Keratinocyte (primary cell): Measurements from ENCODE around the gene NLRP10. TPM values are rescaled to one million over a fixed set of nuclear protein-coding genes. Genes with fewer than 3 reads are reported as not detected.

Experiments
- DNase-seq: peaks from one replicate; pipeline ENCODE4 v3.0.0-alpha.2; 2011; ENCODE audit warnings: low read depth, missing footprints, low spot score
- FAIRE-seq: peaks from 2 replicates; lab custom pipeline; 2011; peaks lifted over from hg19 to GRCh38; lab: Jason Lieb, UNC
- H2AFZ ChIP-seq: 2 replicates; pipeline ENCODE4 v1.6.0; 2012; ENCODE audit warnings: low read length, control low read depth, inconsistent platforms; ENCODE audit not compliant: control insufficient read depth
- H3K27ac ChIP-seq: 2 replicates; pipeline ENCODE4 v1.5.1; 2011; ENCODE audit warnings: low read length; ENCODE audit not compliant: control insufficient read depth, insufficient read depth
- H3K27me3 ChIP-seq: 3 replicates; pipeline ENCODE4 v1.6.0; 2011; ENCODE audit warnings: low read length; ENCODE audit not compliant: control insufficient read depth, insufficient read depth; ENCODE audit errors: extremely low read depth
- H3K36me3 ChIP-seq, 2 experiments: 2 replicates in 1 of 2; 3 replicates in 1 of 2; pipeline ENCODE4 v1.5.1; 2011; ENCODE audit warnings: low read length in 2 of 2, mild to moderate bottlenecking in 1 of 2; ENCODE audit not compliant: control insufficient read depth in 2 of 2, insufficient read depth in 2 of 2; ENCODE audit errors: extremely low read depth in 1 of 2
- H3K4me1 ChIP-seq: 3 replicates; pipeline ENCODE4 v1.5.1; 2011; ENCODE audit warnings: low read length; ENCODE audit not compliant: control insufficient read depth, insufficient read depth; ENCODE audit errors: extremely low read depth
- H3K4me2 ChIP-seq: 3 replicates; pipeline ENCODE4 v1.6.0; 2011; ENCODE audit warnings: low read depth, low read length; ENCODE audit not compliant: control insufficient read depth, insufficient read depth; ENCODE audit errors: extremely low read depth
- H3K4me3 ChIP-seq, 3 experiments: fragments of 200-600 bp in 1 of 3; sonication (generic) in 1 of 3; 2 replicates in 2 of 3; 3 replicates in 1 of 3; pipeline ENCODE4 v1.5.1; 2011 to 2016; ENCODE audit warnings: low read length in 3 of 3, mild to moderate bottlenecking in 3 of 3, control low read depth in 2 of 3, inconsistent platforms in 1 of 3, low read depth in 1 of 3, mixed read lengths in 1 of 3, mixed run types in 1 of 3, moderate library complexity in 1 of 3; ENCODE audit not compliant: control insufficient read depth in 2 of 3, insufficient read depth in 2 of 3; ENCODE audit errors: extremely low read depth in 1 of 3
- H3K79me2 ChIP-seq: 2 replicates; pipeline ENCODE4 v1.6.0; 2012; ENCODE audit warnings: low read length; ENCODE audit not compliant: control insufficient read depth, insufficient read depth
- H3K9ac ChIP-seq: 3 replicates; pipeline ENCODE4 v1.6.0; 2011; ENCODE audit warnings: low read length; ENCODE audit not compliant: control insufficient read depth, insufficient read depth; ENCODE audit errors: extremely low read depth
- H3K9me1 ChIP-seq: 3 replicates; pipeline ENCODE4 v1.6.0; 2011; ENCODE audit warnings: low read length; ENCODE audit not compliant: control insufficient read depth, insufficient read depth; ENCODE audit errors: extremely low read depth
- H3K9me3 ChIP-seq: 2 replicates; pipeline ENCODE4 v1.5.1; 2012; ENCODE audit warnings: low read depth, low read length; ENCODE audit not compliant: control insufficient read depth
- H4K20me1 ChIP-seq: 3 replicates; pipeline ENCODE4 v1.6.0; 2011; ENCODE audit warnings: low read length; ENCODE audit not compliant: control insufficient read depth, insufficient read depth; ENCODE audit errors: extremely low read depth
- EZH2 ChIP-seq: IDR thresholded peaks from one replicate; pipeline ENCODE4 v1.6.1; 2012; ENCODE audit warnings: inconsistent platforms, mild to moderate bottlenecking, low read length, moderate library complexity
- dilution Hi-C: fragments of 300-500 bp; cut with MboI; formaldehyde crosslinking; loops from one replicate; pipeline ENCODE4 v1.7.0; 2020; ENCODE audit warnings: low sequenced_read_pairs; ENCODE audit not compliant: extremely low pct_ligation_motif_present
- polyA minus RNA-seq, 3 experiments: library from RNA; depleted of rRNA, polyadenylated mRNA; stranded (reverse); fragments of >200 nt; gene quantifications; 1 replicate in 1 of 3; 2 replicates in 1 of 3; 3 replicates in 1 of 3; pipeline ENCODE4 v1.2.3, GENCODE V29; 2011
- polyA plus RNA-seq, 5 experiments: library from polyadenylated mRNA; depleted of rRNA in 3 of 5; stranded (reverse) in 3 of 5; stranded (forward) in 1 of 5; unstranded in 1 of 5; fragments of >200 nt; gene quantifications; 1 replicate in 1 of 5; 2 replicates in 3 of 5; 3 replicates in 1 of 5; pipeline versions ENCODE4 v1.2.1 to v1.2.3, GENCODE V29; 2011 to 2012; ENCODE audit warnings: missing spikeins in 2 of 5, low read depth in 1 of 5, low replicate concordance in 1 of 5
- TF ChIP-seq, protein P1 (sequence below), 3 experiments: IDR thresholded peaks in 1 of 3; conservative IDR thresholded peaks in 1 of 3; optimal IDR thresholded peaks in 1 of 3; 2 replicates in 2 of 3; 3 replicates in 1 of 3; pipeline versions ENCODE3 to v1.5.1; 2011; ENCODE audit warnings: low read length in 3 of 3, mild to moderate bottlenecking in 3 of 3, moderate library complexity in 2 of 3, control low read depth in 1 of 3, inconsistent platforms in 1 of 3; ENCODE audit not compliant: insufficient read depth in 2 of 3; ENCODE audit errors: extremely low read depth in 1 of 3

NLRP10 gene, protein sequence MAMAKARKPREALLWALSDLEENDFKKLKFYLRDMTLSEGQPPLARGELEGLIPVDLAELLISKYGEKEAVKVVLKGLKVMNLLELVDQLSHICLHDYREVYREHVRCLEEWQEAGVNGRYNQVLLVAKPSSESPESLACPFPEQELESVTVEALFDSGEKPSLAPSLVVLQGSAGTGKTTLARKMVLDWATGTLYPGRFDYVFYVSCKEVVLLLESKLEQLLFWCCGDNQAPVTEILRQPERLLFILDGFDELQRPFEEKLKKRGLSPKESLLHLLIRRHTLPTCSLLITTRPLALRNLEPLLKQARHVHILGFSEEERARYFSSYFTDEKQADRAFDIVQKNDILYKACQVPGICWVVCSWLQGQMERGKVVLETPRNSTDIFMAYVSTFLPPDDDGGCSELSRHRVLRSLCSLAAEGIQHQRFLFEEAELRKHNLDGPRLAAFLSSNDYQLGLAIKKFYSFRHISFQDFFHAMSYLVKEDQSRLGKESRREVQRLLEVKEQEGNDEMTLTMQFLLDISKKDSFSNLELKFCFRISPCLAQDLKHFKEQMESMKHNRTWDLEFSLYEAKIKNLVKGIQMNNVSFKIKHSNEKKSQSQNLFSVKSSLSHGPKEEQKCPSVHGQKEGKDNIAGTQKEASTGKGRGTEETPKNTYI
- polyA plus RNA-seq (7.1 to 19.1 TPM (median 9.2 TPM) in 3 replicates), polyA minus RNA-seq (17.3 to 110 TPM (median 32.4 TPM) in 3 replicates)
- polyA plus RNA-seq (2011; ENCODE audit: low read depth): 133 TPM
- 7.9 and 12.8 TPM in 2 replicates for polyA plus RNA-seq (2011; cell fraction: cytosol; rRNA removed)
- 22.9 and 25.9 TPM in 2 replicates for polyA plus RNA-seq (2011; cell fraction: nucleus; rRNA removed)
- 7.1 and 111 TPM in 2 replicates for polyA plus RNA-seq (2012; ENCODE audit: low replicate concordance)
- polyA minus RNA-seq (2011; cell fraction: cytosol; rRNA and poly(A)+ RNA removed): 18.8 TPM
- 50.1 and 53.8 TPM in 2 replicates for polyA minus RNA-seq (2011; cell fraction: nucleus; rRNA and poly(A)+ RNA removed)

DNA sequence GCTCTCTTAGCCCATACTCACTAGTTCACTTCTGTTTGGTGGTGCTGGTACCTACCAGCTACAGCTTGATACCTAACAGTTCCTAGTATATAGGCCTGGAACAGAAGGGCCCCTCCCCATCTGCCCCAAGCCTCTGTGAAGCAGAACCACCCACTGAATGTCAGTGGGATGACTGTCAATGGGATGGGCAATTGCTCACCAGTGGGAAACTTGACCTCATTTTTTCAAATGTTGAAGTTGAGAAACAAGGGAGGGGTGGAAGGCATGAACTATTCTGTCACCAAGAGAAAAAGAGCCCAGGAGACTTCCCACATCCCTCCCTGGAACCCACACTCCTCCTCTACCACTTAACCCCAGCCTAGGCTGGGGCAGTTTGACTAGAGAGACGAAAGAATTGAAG is at the start of gene NLRP10:
Gene NLRP10, minus strand, starts transcription at position 62 of the 400 bp plus-strand sequence. CDS start 1,952 bp downstream, outside the sequence.
- peak within 1 kb of the TSS; percentile 72 for H3K9ac ChIP-seq

DNA sequence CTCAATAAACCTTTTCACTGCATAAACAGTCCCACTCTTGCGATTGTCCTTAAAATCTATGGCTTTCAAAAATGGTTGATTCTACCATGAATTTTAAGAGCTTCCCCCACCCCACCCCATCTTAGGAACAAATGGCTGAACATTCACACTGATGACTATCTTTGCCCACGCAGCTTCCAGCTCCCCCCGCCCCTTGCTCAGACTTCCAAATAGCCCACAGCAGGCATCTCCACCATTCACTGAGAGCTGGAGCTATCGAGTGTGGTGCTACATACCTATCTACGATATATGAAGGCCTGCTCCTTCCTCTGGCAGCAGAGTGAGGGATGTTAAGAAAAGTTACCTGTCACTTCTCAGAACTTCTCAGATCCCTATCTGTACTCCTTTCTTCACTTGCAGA is 48.6 kb upstream of the NLRP10 start:
- Histone ChIP-seq H3K4me2 (no peak overlapping the region), H3K9ac (no peak overlapping the region), H3K27ac (no peak overlapping the region), H3K9me1 (no peaks in the 10 kb centered on the region), H3K4me1 (no peaks in the 10 kb centered on the region), H2AFZ (no peak overlapping the region), H4K20me1 (no peaks in the 10 kb centered on the region), H3K79me2 (no peaks in the 10 kb centered on the region), H3K36me3 (no peaks in the 10 kb centered on the region), H3K27me3 (peaks cover 38% of the 10 kb centered on the region), H3K4me3 (no peak overlapping the region), H3K9me3 (no peaks in the 10 kb centered on the region)
- DNase-seq: no peak
- dilution Hi-C loops: no loop called here
- TF ChIP-seq, protein P1, sequence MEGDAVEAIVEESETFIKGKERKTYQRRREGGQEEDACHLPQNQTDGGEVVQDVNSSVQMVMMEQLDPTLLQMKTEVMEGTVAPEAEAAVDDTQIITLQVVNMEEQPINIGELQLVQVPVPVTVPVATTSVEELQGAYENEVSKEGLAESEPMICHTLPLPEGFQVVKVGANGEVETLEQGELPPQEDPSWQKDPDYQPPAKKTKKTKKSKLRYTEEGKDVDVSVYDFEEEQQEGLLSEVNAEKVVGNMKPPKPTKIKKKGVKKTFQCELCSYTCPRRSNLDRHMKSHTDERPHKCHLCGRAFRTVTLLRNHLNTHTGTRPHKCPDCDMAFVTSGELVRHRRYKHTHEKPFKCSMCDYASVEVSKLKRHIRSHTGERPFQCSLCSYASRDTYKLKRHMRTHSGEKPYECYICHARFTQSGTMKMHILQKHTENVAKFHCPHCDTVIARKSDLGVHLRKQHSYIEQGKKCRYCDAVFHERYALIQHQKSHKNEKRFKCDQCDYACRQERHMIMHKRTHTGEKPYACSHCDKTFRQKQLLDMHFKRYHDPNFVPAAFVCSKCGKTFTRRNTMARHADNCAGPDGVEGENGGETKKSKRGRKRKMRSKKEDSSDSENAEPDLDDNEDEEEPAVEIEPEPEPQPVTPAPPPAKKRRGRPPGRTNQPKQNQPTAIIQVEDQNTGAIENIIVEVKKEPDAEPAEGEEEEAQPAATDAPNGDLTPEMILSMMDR (optimal IDR thresholded peaks at IDR 0.05 in 1 of 3, IDR thresholded peaks at IDR 0.05 in 1 of 3, conservative IDR thresholded peaks at IDR 0.05 in 1 of 3; ENCODE audit: extremely low read depth in 1 of 3, insufficient read depth in 2 of 3, low read length in 3 of 3): no peak
- no peak for TF ChIP-seq EZH2
- FAIRE-seq: no peak

More for the DNA sequence above, at the start of gene NLRP10:
- Histone ChIP-seq H3K4me1 (peaks cover 51% of the 10 kb centered on the region), H3K9me3 (no peaks in the 10 kb centered on the region), H3K27me3 (no peaks in the 10 kb centered on the region), H3K4me2 (peak within 1 kb of the TSS; percentile 77), H3K9me1 (no peaks in the 10 kb centered on the region), H4K20me1 (no peaks in the 10 kb centered on the region), H2AFZ (peak within 1 kb of the TSS; percentile 55), H3K27ac (peak within 1 kb of the TSS; percentile 91), H3K36me3 (no peaks in the 10 kb centered on the region), H3K79me2 (no peaks in the 10 kb centered on the region), H3K4me3 (peak within 1 kb of the TSS in 1 of 3 experiments; percentile 22)
- FAIRE-seq: peak; percentile 87
- TF ChIP-seq, protein P1 (optimal IDR thresholded peaks at IDR 0.05 in 1 of 3, IDR thresholded peaks at IDR 0.05 in 1 of 3, conservative IDR thresholded peaks at IDR 0.05 in 1 of 3; ENCODE audit: extremely low read depth in 1 of 3, insufficient read depth in 2 of 3, low read length in 3 of 3): no peak
- TF ChIP-seq EZH2: no peak
- DNase-seq: no peak
- dilution Hi-C loops: no loop called here
